Suppressor macrophage treated with lipopolysaccharide for 4 hours (primary cell): ENCODE measurements around the gene PILRB.

Experiments used
- DNase-seq: peaks from one replicate; pipeline ENCODE4 v3.0.0-alpha.2; 2020

The PILRB gene

DNA sequence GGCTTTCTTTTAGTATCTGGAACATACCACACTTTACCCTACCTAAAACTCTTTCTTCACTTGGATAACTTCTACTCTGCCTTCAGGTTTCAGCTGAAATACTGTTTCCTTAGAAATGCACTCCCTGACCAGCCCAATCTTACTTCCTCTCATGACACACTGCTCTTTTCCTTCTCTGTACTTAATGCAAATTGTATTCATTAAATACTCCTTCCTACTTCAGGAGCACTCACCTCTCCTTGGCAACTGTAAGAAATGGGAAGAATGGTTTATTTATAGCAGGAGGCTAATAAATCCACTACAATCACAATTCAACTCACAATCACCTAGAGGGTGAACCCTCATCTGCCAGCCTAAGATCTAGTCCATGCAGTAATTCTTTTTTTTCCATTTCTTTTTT is 55.4 kb downstream of the PILRB start:
- no peak for DNase-seq

GRCh38 chr7:100413889-100414288 is 56.0 kb downstream of the PILRB start:
- no peak for DNase-seq

GRCh38 chr7:100415448-100415847 is 57.5 kb downstream of the PILRB start:
- DNase-seq: no peak
